ENCODE results near the gene GBA3.
A peak's percentile ranks its signal among the peaks of the same experiment; 100 is the strongest.

The GBA3 gene

GRCh38 chr4:22688236-22688635 is 4.5 kb upstream of the GBA3 start:
- Histone ChIP-seq H3K27me3 (ENCODE audit: control insufficient read depth in 2 of 2, insufficient read depth in 2 of 2, low read length in 2 of 2) (no peaks in the 10 kb centered on the region), H3K27ac (ENCODE audit: low read depth in 2 of 2, low read length in 2 of 2) (no peak overlapping the region), H3K9ac (ENCODE audit: low read depth in 1 of 2, low read length in 2 of 2) (no peak overlapping the region), H3K36me3 (ENCODE audit: control insufficient read depth in 2 of 2, insufficient read depth in 2 of 2, low read length in 2 of 2) (no peaks in the 10 kb centered on the region), H3K9me3 (ENCODE audit: control insufficient read depth in 2 of 2, low read length in 2 of 2) (no peaks in the 10 kb centered on the region), H3K4me1 (ENCODE audit: control insufficient read depth in 2 of 2, insufficient read depth in 2 of 2, low read length in 2 of 2) (peaks cover 0 to 7% of the 10 kb centered on the region in 2 donors), H3K4me3 (ENCODE audit: low read length in 2 of 2) (no peak overlapping the region)

- H3K27ac ChIP-seq (ENCODE audit: low read depth in 2 of 2, low read length in 2 of 2), result no peak overlapping the region
- H3K9me3 ChIP-seq (ENCODE audit: control insufficient read depth in 2 of 2, low read length in 2 of 2), result no peaks in the 10 kb centered on the region
- no peak overlapping the region for H3K4me3 ChIP-seq (ENCODE audit: low read length in 2 of 2)
- no peaks in the 10 kb centered on the region for H3K36me3 ChIP-seq (ENCODE audit: control insufficient read depth in 2 of 2, insufficient read depth in 2 of 2, low read length in 2 of 2)
- H3K27me3 ChIP-seq (ENCODE audit: control insufficient read depth in 2 of 2, insufficient read depth in 2 of 2, low read length in 2 of 2), result no peaks in the 10 kb centered on the region
- H3K9ac ChIP-seq (ENCODE audit: low read depth in 1 of 2, low read length in 2 of 2), result no peak overlapping the region
- H3K4me1 ChIP-seq (ENCODE audit: control insufficient read depth in 2 of 2, insufficient read depth in 2 of 2, low read length in 2 of 2), result peaks cover 0 to 7% of the 10 kb centered on the region in 2 donors
These were observed 3.3 kb upstream of the GBA3 start for GRCh38 chr4:22689428-22689827.

GRCh38 chr4:22695029-22695428 is 2.3 kb downstream of the GBA3 start:
- no peaks in the 10 kb centered on the region for H3K27me3 ChIP-seq (ENCODE audit: control insufficient read depth in 2 of 2, insufficient read depth in 2 of 2, low read length in 2 of 2)
- no peak overlapping the region for H3K4me3 ChIP-seq (ENCODE audit: low read length in 2 of 2)
- H3K27ac ChIP-seq (ENCODE audit: low read depth in 2 of 2, low read length in 2 of 2), result no peak overlapping the region
- H3K4me1 ChIP-seq (ENCODE audit: control insufficient read depth in 2 of 2, insufficient read depth in 2 of 2, low read length in 2 of 2), result peaks cover 0 to 13% of the 10 kb centered on the region in 2 donors
- H3K9me3 ChIP-seq (ENCODE audit: control insufficient read depth in 2 of 2, low read length in 2 of 2), result no peaks in the 10 kb centered on the region
- H3K9ac ChIP-seq (ENCODE audit: low read depth in 1 of 2, low read length in 2 of 2), result no peak overlapping the region
- H3K36me3 ChIP-seq (ENCODE audit: control insufficient read depth in 2 of 2, insufficient read depth in 2 of 2, low read length in 2 of 2), result no peaks in the 10 kb centered on the region

GRCh38 chr4:22695917-22696316 is 3.2 kb downstream of the GBA3 start:
- peaks cover 0 to 13% of the 10 kb centered on the region in 2 donors for H3K4me1 ChIP-seq (ENCODE audit: control insufficient read depth in 2 of 2, insufficient read depth in 2 of 2, low read length in 2 of 2)
- peak overlapping the region in 1 of 2 donors; percentile 4 for H3K27ac ChIP-seq (ENCODE audit: low read depth in 2 of 2, low read length in 2 of 2)
- no peaks in the 10 kb centered on the region for H3K27me3 ChIP-seq (ENCODE audit: control insufficient read depth in 2 of 2, insufficient read depth in 2 of 2, low read length in 2 of 2)
- H3K36me3 ChIP-seq (ENCODE audit: control insufficient read depth in 2 of 2, insufficient read depth in 2 of 2, low read length in 2 of 2), result no peaks in the 10 kb centered on the region
- H3K4me3 ChIP-seq (ENCODE audit: low read length in 2 of 2), result peak overlapping the region in 1 of 2 donors; percentile 35
- H3K9me3 ChIP-seq (ENCODE audit: control insufficient read depth in 2 of 2, low read length in 2 of 2), result no peaks in the 10 kb centered on the region
- no peak overlapping the region for H3K9ac ChIP-seq (ENCODE audit: low read depth in 1 of 2, low read length in 2 of 2)

GRCh38 chr4:22703912-22704311 is 11.2 kb downstream of the GBA3 start:
- H3K9ac ChIP-seq (ENCODE audit: low read depth in 1 of 2, low read length in 2 of 2), result no peak overlapping the region

GRCh38 chr4:22707390-22707789 is 14.7 kb downstream of the GBA3 start:
- Histone ChIP-seq H3K4me3 (ENCODE audit: low read length in 2 of 2) (no peak overlapping the region), H3K27me3 (ENCODE audit: control insufficient read depth in 2 of 2, insufficient read depth in 2 of 2, low read length in 2 of 2) (no peaks in the 10 kb centered on the region), H3K9ac (ENCODE audit: low read depth in 1 of 2, low read length in 2 of 2) (no peak overlapping the region), H3K4me1 (ENCODE audit: control insufficient read depth in 2 of 2, insufficient read depth in 2 of 2, low read length in 2 of 2) (no peaks in the 10 kb centered on the region), H3K36me3 (ENCODE audit: control insufficient read depth in 2 of 2, insufficient read depth in 2 of 2, low read length in 2 of 2) (no peaks in the 10 kb centered on the region), H3K27ac (ENCODE audit: low read depth in 2 of 2, low read length in 2 of 2) (no peak overlapping the region), H3K9me3 (ENCODE audit: control insufficient read depth in 2 of 2, low read length in 2 of 2) (no peaks in the 10 kb centered on the region)

More at GRCh38 chr4:22703912-22704311, 11.2 kb downstream of the GBA3 start:
- Histone ChIP-seq H3K4me3 (ENCODE audit: low read length in 2 of 2) (no peak overlapping the region), H3K36me3 (ENCODE audit: control insufficient read depth in 2 of 2, insufficient read depth in 2 of 2, low read length in 2 of 2) (no peaks in the 10 kb centered on the region), H3K9me3 (ENCODE audit: control insufficient read depth in 2 of 2, low read length in 2 of 2) (no peaks in the 10 kb centered on the region), H3K4me1 (ENCODE audit: control insufficient read depth in 2 of 2, insufficient read depth in 2 of 2, low read length in 2 of 2) (no peaks in the 10 kb centered on the region), H3K27me3 (ENCODE audit: control insufficient read depth in 2 of 2, insufficient read depth in 2 of 2, low read length in 2 of 2) (no peaks in the 10 kb centered on the region), H3K27ac (ENCODE audit: low read depth in 2 of 2, low read length in 2 of 2) (no peak overlapping the region)

- Histone ChIP-seq H3K4me3 (ENCODE audit: low read length in 2 of 2) (no peak overlapping the region), H3K4me1 (ENCODE audit: control insufficient read depth in 2 of 2, insufficient read depth in 2 of 2, low read length in 2 of 2) (no peaks in the 10 kb centered on the region), H3K27ac (ENCODE audit: low read depth in 2 of 2, low read length in 2 of 2) (no peak overlapping the region), H3K36me3 (ENCODE audit: control insufficient read depth in 2 of 2, insufficient read depth in 2 of 2, low read length in 2 of 2) (no peaks in the 10 kb centered on the region), H3K9ac (ENCODE audit: low read depth in 1 of 2, low read length in 2 of 2) (no peak overlapping the region), H3K27me3 (ENCODE audit: control insufficient read depth in 2 of 2, insufficient read depth in 2 of 2, low read length in 2 of 2) (no peaks in the 10 kb centered on the region), H3K9me3 (ENCODE audit: control insufficient read depth in 2 of 2, low read length in 2 of 2) (no peaks in the 10 kb centered on the region)
These were observed 16.2 kb downstream of the GBA3 start for GRCh38 chr4:22708961-22709360.

GRCh38 chr4:22712105-22712504 is 19.4 kb downstream of the GBA3 start:
- no peaks in the 10 kb centered on the region for H3K4me1 ChIP-seq (ENCODE audit: control insufficient read depth in 2 of 2, insufficient read depth in 2 of 2, low read length in 2 of 2)
- no peak overlapping the region for H3K9ac ChIP-seq (ENCODE audit: low read depth in 1 of 2, low read length in 2 of 2)
- no peaks in the 10 kb centered on the region for H3K9me3 ChIP-seq (ENCODE audit: control insufficient read depth in 2 of 2, low read length in 2 of 2)
- no peaks in the 10 kb centered on the region for H3K36me3 ChIP-seq (ENCODE audit: control insufficient read depth in 2 of 2, insufficient read depth in 2 of 2, low read length in 2 of 2)
- no peak overlapping the region for H3K27ac ChIP-seq (ENCODE audit: low read depth in 2 of 2, low read length in 2 of 2)
- H3K27me3 ChIP-seq (ENCODE audit: control insufficient read depth in 2 of 2, insufficient read depth in 2 of 2, low read length in 2 of 2), result no peaks in the 10 kb centered on the region
- H3K4me3 ChIP-seq (ENCODE audit: low read length in 2 of 2), result no peak overlapping the region

- H3K36me3 ChIP-seq (ENCODE audit: control insufficient read depth in 2 of 2, insufficient read depth in 2 of 2, low read length in 2 of 2), result no peaks in the 10 kb centered on the region
- no peaks in the 10 kb centered on the region for H3K4me1 ChIP-seq (ENCODE audit: control insufficient read depth in 2 of 2, insufficient read depth in 2 of 2, low read length in 2 of 2)
- H3K27me3 ChIP-seq (ENCODE audit: control insufficient read depth in 2 of 2, insufficient read depth in 2 of 2, low read length in 2 of 2), result no peaks in the 10 kb centered on the region
- H3K9ac ChIP-seq (ENCODE audit: low read depth in 1 of 2, low read length in 2 of 2), result no peak overlapping the region
- H3K9me3 ChIP-seq (ENCODE audit: control insufficient read depth in 2 of 2, low read length in 2 of 2), result no peaks in the 10 kb centered on the region
- no peak overlapping the region for H3K4me3 ChIP-seq (ENCODE audit: low read length in 2 of 2)
- H3K27ac ChIP-seq (ENCODE audit: low read depth in 2 of 2, low read length in 2 of 2), result no peak overlapping the region
These were observed 19.8 kb downstream of the GBA3 start for GRCh38 chr4:22712529-22712928.

- Histone ChIP-seq H3K4me1 (ENCODE audit: control insufficient read depth in 2 of 2, insufficient read depth in 2 of 2, low read length in 2 of 2) (no peaks in the 10 kb centered on the region), H3K27me3 (ENCODE audit: control insufficient read depth in 2 of 2, insufficient read depth in 2 of 2, low read length in 2 of 2) (no peaks in the 10 kb centered on the region), H3K9me3 (ENCODE audit: control insufficient read depth in 2 of 2, low read length in 2 of 2) (no peaks in the 10 kb centered on the region), H3K36me3 (ENCODE audit: control insufficient read depth in 2 of 2, insufficient read depth in 2 of 2, low read length in 2 of 2) (no peaks in the 10 kb centered on the region), H3K4me3 (ENCODE audit: low read length in 2 of 2) (no peak overlapping the region), H3K9ac (ENCODE audit: low read depth in 1 of 2, low read length in 2 of 2) (no peak overlapping the region), H3K27ac (ENCODE audit: low read depth in 2 of 2, low read length in 2 of 2) (no peak overlapping the region)
These were observed 21.1 kb downstream of the GBA3 start for GRCh38 chr4:22713841-22714240.

- H3K36me3 ChIP-seq (ENCODE audit: control insufficient read depth in 2 of 2, insufficient read depth in 2 of 2, low read length in 2 of 2), result no peaks in the 10 kb centered on the region
- no peak overlapping the region for H3K4me3 ChIP-seq (ENCODE audit: low read length in 2 of 2)
- H3K27me3 ChIP-seq (ENCODE audit: control insufficient read depth in 2 of 2, insufficient read depth in 2 of 2, low read length in 2 of 2), result no peaks in the 10 kb centered on the region
- H3K9ac ChIP-seq (ENCODE audit: low read depth in 1 of 2, low read length in 2 of 2), result no peak overlapping the region
- H3K9me3 ChIP-seq (ENCODE audit: control insufficient read depth in 2 of 2, low read length in 2 of 2), result no peaks in the 10 kb centered on the region
- no peak overlapping the region for H3K27ac ChIP-seq (ENCODE audit: low read depth in 2 of 2, low read length in 2 of 2)
- no peaks in the 10 kb centered on the region for H3K4me1 ChIP-seq (ENCODE audit: control insufficient read depth in 2 of 2, insufficient read depth in 2 of 2, low read length in 2 of 2)
These were observed 26.5 kb downstream of the GBA3 start for GRCh38 chr4:22719218-22719617.

Measured in mucosa of rectum (tissue), 2 donors.